Measurements from ENCODE around the gene SPEN.

The SPEN gene

DNA sequence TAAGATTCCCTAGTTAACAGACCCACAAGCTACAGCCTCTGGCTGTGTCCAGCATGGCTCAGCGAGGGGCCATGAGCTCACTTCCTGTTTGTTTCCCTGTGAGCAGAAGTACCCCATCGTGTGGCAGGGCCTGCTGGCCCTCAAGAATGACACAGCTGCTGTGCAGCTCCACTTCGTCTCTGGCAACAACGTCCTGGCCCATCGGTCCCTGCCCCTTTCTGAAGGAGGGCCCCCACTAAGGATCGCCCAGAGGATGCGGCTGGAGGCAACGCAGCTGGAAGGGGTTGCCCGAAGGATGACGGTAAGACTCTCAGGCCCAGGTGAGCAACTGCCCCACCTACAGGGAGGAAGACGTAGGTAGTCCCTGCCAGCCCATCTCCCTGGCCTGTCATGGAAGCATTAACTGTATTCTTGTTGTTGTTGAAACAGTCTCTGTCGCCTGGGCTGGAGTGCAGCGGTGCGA, 90.2 kb downstream of the SPEN start:
- peak overlapping the region; percentile 67 for H3K27ac ChIP-seq
- TF ChIP-seq, protein P1, sequence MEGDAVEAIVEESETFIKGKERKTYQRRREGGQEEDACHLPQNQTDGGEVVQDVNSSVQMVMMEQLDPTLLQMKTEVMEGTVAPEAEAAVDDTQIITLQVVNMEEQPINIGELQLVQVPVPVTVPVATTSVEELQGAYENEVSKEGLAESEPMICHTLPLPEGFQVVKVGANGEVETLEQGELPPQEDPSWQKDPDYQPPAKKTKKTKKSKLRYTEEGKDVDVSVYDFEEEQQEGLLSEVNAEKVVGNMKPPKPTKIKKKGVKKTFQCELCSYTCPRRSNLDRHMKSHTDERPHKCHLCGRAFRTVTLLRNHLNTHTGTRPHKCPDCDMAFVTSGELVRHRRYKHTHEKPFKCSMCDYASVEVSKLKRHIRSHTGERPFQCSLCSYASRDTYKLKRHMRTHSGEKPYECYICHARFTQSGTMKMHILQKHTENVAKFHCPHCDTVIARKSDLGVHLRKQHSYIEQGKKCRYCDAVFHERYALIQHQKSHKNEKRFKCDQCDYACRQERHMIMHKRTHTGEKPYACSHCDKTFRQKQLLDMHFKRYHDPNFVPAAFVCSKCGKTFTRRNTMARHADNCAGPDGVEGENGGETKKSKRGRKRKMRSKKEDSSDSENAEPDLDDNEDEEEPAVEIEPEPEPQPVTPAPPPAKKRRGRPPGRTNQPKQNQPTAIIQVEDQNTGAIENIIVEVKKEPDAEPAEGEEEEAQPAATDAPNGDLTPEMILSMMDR (IDR thresholded peaks at IDR 0.05) = peak; percentile 18
- TF ChIP-seq ZFX (IDR thresholded peaks at IDR 0.05; ENCODE audit: borderline replicate concordance) = no peak

DNA sequence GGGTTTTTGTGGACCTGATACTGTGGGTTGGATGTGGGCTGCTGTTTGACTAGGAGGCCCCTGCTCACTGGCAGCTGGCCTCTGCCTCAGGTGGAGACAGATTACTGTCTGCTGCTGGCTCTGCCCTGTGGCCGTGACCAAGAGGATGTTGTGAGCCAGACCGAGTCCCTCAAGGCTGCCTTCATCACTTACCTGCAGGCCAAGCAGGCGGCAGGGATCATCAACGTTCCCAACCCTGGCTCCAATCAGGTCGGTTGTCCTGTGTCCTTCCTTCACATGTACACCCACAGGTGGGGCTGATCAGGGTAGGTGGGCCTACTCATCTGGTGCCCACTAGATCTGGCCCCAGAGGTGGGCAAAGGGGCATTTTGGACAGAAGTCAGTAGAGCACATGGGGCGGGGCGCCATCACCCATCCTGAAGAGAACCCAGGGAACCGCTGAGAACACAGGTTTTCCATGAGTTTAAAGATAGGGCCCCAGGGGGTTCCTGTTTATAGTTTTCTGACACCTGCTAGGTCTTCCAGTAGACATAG, 91.2 kb downstream of the SPEN start:
- no peak for TF ChIP-seq ZFX (IDR thresholded peaks at IDR 0.05; ENCODE audit: borderline replicate concordance)
- TF ChIP-seq, protein P1 (IDR thresholded peaks at IDR 0.05) = no peak
- peak overlapping the region; percentile 67 for H3K27ac ChIP-seq

DNA sequence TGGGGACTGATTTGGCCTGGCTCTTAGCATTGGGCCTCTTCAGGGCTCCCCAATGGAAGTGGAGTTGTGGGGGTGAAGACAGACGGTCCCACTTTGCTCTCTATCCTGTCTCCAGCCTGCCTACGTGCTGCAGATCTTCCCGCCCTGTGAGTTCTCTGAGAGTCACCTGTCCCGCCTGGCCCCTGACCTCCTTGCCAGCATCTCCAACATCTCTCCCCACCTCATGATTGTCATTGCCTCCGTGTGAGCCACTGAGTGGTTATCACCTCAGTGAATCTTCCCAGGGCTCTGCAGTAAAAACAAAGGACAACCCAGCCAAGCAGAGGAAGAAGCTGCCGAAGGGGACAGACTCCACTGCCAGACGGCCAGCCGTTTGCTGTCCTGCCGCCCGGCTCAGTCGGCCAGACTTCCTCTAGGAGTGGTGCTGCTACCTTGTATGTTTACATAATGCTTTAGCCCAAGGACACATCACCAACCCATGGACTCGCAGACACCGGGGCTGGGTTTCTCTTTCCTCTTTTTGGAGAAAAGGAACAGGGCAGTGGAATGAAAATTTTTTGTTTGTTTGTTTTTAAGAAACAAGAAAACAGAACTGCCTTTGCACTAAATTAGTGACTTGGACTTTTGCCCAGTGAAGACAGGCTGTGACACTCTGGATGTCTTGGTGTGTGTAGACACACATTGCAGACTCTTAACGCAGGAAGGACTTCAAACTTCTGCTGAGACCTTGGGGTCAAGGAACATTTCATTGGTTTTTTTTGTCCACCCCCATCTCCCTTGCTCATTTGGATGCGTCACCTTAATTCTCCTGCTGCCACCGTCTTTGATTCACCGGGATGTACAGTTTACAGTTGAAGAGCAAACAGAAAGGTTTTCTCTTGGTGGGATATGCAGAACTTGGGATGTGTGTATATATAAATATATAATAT, 91.9 kb downstream of the SPEN start:
- TF ChIP-seq, protein P1 (IDR thresholded peaks at IDR 0.05) = no peak
- TF ChIP-seq ZFX (IDR thresholded peaks at IDR 0.05; ENCODE audit: borderline replicate concordance) = no peak
- H3K27ac ChIP-seq = peak overlapping the region; percentile 67

DNA sequence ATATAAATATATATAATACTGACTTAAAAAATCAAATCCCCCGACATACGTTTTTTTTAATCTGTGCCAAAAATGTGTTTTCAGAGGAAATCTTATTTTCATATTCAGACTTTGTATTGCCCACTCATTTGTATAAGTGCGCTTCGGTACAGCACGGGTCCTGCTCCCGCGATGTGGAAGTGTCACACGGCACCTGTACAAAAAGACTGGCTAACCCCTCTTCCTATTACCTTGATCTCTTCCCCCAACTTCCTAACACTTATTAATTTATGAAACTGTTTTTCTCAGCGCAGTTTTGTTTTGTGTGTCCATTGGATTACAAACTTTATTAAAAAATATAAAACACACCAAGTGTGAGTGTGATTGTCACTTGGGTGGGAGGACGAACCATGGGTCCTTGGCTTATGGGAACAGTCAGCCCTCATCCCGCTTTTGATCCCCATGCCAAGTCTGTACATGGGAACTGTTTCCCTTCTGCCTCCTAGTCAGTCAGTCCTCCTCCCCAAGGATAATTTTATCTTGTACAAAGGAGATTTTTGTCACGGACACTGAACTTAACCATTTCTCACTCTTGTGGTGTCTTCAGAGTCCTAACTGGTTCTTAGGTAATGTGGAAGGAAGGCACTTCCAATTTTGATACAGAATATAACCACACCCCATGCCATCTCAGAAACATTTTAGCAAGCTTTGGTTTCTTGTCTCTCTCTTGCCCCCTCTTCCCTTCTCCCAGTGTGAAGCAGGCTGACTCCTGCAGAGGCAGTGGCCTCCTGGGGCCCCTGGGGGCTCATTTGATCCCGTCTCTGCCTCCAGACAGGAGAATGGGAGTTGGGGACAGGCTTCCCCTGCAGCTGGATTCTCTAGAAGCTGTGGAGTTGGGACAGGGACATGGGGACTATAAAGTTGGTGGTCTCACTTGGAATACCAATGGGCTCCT, 92.9 kb downstream of the SPEN start:
- H3K27ac ChIP-seq = peak overlapping the region; percentile 18; the same call in 1 of the 2 replicates
- TF ChIP-seq, protein P1 (IDR thresholded peaks at IDR 0.05) = no peak
- TF ChIP-seq ZFX (IDR thresholded peaks at IDR 0.05; ENCODE audit: borderline replicate concordance) = no peak

DNA sequence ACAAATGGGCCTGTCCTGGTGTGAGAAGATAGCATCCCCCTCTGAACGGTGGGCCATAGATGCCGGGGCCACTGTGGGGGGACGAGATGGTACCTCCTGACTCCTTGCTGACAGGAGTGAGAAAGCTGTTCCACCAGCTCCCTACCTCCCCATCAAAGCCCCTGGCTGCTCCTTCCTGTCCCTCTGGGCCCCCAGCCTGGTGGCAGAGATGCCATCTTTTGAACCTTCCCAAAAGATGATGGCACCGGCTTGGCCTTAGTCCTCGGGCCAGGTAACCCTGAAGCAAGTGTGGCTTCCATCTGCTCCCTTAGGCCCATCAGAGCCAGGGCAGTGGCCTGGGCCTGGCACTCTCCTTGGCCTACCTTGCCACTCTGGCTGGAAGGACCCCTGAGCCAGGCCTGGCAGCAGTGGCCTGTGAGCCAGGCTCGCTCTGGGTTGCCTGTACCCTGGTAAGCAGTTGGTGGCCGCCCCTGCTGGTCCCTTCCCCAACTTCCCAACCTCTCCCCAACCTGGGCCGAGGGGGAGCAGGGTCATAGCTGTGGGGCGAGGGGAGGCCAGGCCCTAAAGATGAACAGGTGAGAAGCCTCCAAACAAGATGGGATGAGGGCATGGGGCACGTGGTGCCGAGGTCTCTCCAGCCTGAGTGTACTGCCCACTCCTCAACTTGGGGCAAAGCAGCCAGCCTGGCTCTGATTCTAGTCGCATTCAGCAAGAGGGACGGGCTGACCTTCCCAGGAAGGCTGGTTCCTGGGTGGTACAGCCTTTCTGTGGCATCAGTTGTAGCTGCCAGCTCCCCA, 93.7 kb downstream of the SPEN start:
- TF ChIP-seq ZFX (IDR thresholded peaks at IDR 0.05; ENCODE audit: borderline replicate concordance) = no peak
- TF ChIP-seq, protein P1 (IDR thresholded peaks at IDR 0.05) = no peak
- H3K27ac ChIP-seq = peak overlapping the region; percentile 18; the same call in 1 of the 2 replicates

DNA sequence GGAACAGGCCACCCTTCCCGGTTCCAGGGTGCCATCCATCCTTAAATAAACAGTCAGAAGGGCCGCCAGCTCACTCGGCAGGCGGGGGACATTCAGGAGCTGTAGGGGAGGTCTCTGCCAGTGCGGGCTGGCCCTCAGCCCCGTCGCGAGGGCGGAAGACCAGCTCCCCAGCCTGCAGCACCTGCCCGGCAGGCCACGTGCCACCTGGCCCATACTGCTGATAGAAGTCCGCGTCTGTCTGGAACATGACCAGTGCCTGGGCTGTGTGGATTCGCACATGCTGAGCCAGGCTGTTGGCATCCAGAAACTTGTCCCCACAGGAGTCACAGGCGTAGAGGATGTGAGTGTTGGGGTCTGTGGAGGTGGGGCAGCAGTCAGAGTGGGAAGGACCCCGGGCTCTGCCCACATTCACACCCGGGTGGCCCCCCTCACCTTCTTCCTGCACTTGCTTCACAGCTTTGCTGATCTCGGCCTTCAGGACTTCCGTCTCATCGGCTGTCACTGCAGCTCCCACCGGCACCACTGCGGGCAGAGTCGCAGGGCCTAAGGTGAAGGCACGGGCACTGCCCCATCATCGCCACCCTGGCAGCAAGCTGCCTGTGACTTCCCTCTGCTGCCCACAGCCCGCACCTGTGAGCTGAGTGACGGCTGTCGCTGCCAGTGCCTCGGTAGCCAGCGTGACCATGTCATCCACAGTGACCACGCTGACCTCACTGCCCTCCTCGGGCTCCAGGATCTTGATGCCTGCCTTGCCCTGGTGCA, 94.6 kb downstream of the SPEN start:
- no peak for TF ChIP-seq ZFX (IDR thresholded peaks at IDR 0.05; ENCODE audit: borderline replicate concordance)
- TF ChIP-seq, protein P1 (IDR thresholded peaks at IDR 0.05) = no peak
- H3K27ac ChIP-seq = peak overlapping the region; percentile 18; the same call in 1 of the 2 replicates

All from 22Rv1 (cell line).